NB4 (cell line): ENCODE results near the gene RAB3IP.

Experiments used
- DNase-seq: peaks from one replicate; pipeline ENCODE4 v3.0.0; 2010; ENCODE audit warnings: low read depth
- H3K4me3 ChIP-seq: one replicate; pipeline ENCODE4 v1.5.1; 2011; ENCODE audit warnings: mild to moderate bottlenecking, low read depth, low read length, moderate library complexity
- CTCF ChIP-seq: IDR thresholded peaks from one replicate; pipeline ENCODE4 v1.5.1; 2012; ENCODE audit warnings: low read depth, low read length
- MAX ChIP-seq: IDR thresholded peaks from 2 replicates; pipeline ENCODE4 v1.6.1; 2011; ENCODE audit warnings: low read depth, low read length
- MYC ChIP-seq: IDR thresholded peaks from 2 replicates; pipeline ENCODE4 v1.6.1; 2011; ENCODE audit warnings: low read depth, low read length
- POLR2A ChIP-seq: IDR thresholded peaks from 2 replicates; pipeline ENCODE4 v1.6.1; 2011; ENCODE audit warnings: mild to moderate bottlenecking; ENCODE audit not compliant: insufficient read length; ENCODE audit errors: extremely low read depth

Gene RAB3IP

DNA sequence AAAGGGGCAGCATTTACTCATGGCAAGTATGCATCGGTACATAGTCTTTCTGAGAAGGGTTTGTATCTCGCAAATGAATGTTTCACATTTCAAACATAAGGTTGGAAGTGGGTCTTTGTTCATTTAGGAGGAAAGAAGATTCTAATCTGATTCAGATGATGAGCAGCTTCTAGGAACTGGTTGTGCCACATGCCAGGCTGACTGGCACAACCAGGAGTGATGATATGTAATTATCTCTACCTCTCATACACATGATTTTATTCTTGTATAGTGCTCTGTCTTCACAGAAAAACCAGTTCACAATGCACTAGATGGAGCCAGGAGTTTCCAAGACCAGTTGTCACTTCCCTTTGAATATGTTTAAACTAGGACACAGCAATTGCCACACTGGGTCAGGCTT is 25.8 kb upstream of the RAB3IP start:
- no peak for DNase-seq
- H3K4me3 ChIP-seq, result no peak overlapping the region
- TF ChIP-seq MYC, result no peak
- no peak for TF ChIP-seq POLR2A
- TF ChIP-seq CTCF, result no peak
- no peak for TF ChIP-seq MAX

DNA sequence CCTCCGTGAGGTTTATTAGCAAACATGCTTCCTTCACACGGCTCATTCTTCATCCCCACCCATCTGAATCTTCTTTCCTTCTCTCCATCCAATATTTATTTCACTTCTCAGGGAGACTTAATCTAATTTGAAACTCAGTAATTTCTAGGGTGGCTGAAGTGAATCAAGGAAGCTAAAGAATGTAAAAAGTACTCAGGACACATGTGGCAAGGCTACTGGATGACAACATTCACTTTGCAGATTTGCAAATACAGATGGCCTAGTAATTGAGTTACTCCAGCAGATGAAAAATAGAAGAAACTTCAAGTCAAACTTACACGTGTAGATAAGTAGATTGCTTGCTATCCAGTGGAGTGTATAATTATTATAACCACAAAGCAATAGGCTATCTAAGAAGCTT is 24.1 kb upstream of the RAB3IP start:
- H3K4me3 ChIP-seq, result no peak overlapping the region
- no peak for DNase-seq
- TF ChIP-seq POLR2A (no peak), MYC (no peak), MAX (no peak), CTCF (no peak)

- H3K4me3 ChIP-seq, result no peak overlapping the region
- no peak for DNase-seq
- TF ChIP-seq POLR2A (no peak), MYC (no peak), CTCF (no peak), MAX (no peak)
These were observed 19.0 kb upstream of the RAB3IP start for GRCh38 chr12:69719336-69720316.

GRCh38 chr12:69720750-69721149 is 17.9 kb upstream of the RAB3IP start:
- H3K4me3 ChIP-seq, result no peak overlapping the region
- no peak for DNase-seq
- TF ChIP-seq MYC, result no peak
- no peak for TF ChIP-seq CTCF
- no peak for TF ChIP-seq POLR2A
- no peak for TF ChIP-seq MAX

- no peak overlapping the region for H3K4me3 ChIP-seq
- no peak for DNase-seq
- no peak for TF ChIP-seq MYC
- TF ChIP-seq CTCF, result no peak
- TF ChIP-seq MAX, result no peak
- no peak for TF ChIP-seq POLR2A
These were observed 11.7 kb upstream of the RAB3IP start for GRCh38 chr12:69726922-69727321.
